GM21390 (cell line): ENCODE data around the gene DNMT3A.
A peak's percentile ranks its signal among the peaks of the same experiment; 100 is the strongest.
"Not testable (repeated sequence)": the region's sequence is repeated elsewhere in the genome, so short reads cannot be mapped to it uniquely, and the experiment has no call there.

ENCODE experiments used
- ATAC-seq: cut with Tn5 transposase; IDR thresholded peaks from one replicate; pipeline ENCODE4 v1.9.1; 2021; ENCODE audit not compliant: unreplicated experiment

The DNMT3A gene

DNA sequence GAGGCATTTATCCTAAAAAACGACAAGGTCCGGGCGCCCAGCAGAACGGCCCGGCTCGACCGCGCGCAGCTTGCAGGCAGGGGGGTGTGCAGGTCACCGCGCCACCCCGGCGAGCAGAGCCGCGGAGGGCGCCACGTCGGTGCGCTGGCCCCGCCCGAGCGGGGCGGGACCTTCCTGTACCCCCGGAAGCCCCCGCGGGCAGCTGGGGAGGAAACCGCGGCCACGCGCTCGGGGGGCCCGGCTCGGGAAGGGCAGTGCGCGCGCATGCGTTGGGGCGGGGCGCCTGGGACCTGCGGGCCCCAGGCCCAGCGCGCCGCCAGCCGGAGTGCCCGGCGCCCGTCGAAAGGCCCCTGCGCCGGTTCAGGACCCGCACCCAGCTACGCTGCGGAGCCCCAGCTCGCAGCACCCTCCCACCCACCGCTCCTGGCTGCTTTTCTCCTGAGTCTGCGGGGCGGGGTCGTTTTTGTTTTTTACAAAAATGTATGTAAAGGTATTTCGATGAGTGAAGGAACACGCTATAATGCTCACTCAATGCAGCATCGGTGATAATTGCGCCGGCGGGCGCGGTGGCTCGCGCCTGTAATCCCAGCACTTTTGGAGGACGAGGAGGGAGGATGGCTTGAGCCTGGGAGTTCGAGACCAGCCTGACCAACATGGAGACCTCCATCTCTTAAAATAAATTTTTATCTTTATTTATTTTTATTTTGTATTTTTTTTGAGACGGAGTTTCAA lies 125.6 kb downstream of the DNMT3A start:
- ATAC-seq = peak; percentile 74

DNA sequence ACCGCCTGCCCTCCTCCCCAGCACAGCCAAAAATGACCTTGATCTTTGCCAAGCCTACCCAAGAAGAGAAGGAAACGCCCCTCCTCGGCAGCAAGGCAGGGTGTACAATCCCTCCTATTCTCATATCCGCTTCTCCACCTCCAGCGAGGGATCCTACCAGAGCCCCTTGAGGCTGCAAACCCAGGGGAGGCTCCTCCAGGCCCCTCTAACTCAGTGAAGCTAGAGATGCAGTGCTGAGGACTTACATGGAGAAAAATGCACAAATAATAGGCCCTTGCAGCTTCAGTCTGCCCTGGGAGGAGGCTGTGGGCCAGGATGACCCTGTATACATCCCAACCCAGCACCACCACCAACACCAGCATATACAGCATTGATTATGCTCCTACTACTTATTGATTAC lies 126.5 kb downstream of the DNMT3A start:
- no peak for ATAC-seq

DNA sequence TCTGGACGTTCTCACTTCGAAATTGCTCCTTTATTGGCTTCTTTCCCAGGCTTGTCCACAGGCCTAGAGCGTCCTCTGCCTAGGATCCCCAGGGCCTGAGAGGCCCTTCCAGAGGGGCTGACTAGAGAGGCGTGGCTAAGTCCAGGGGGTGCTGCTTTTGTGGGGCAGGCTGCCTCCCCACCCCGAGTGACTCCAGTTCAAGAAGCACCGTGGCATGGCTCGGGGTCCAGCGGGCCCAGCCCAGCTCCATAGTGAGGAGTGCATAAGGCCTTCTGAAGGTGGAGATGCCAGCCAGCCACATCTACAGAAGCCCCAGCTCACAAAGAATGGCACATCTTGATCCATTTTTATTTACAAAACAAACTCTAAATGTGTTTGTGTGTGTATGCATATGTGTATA lies 128.5 kb downstream of the DNMT3A start:
- ATAC-seq = no peak

DNA sequence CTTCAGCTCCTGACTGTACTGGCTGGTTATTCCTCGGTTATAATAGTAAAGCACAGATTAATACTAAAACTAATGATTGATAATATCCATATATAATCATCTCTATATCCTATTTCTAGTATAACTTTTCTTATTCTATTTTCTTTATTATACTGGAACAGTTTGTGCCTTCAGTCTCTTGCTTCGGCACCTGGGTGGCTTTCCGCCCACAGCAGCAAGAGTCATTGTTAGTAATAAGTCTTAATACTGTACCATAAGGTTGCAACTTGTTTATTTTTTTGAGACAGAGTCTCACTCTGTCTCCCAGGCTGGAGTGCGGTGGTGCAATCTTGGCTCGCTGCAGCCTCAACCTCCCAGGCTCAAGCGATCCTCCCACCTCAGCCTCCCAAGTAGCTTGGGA lies 130.8 kb downstream of the DNMT3A start:
- not testable (repeated sequence) for ATAC-seq

DNA sequence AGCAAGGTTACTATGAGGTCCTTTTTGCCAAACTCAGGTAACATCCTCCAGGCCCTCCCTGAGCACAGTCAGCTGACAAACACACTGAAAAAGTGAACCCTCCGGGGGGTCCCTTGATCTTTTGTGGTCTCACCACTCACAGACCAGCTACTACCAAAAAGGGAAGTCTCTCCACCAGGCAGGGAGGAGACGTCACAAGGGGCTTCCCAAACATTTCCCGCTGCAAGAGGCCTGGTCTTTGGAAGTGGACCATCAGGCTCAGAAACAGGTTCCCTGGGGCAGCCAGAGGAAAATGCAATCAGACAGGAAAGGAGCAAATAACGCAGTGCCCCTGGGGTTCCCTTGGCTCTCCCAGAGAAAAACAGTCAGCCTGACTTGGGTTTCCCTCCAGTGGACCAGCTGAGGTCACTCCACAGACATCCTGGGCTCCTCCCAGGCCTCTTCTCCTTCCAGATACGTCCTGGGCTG lies 134.6 kb downstream of the DNMT3A start:
- no peak for ATAC-seq

DNA sequence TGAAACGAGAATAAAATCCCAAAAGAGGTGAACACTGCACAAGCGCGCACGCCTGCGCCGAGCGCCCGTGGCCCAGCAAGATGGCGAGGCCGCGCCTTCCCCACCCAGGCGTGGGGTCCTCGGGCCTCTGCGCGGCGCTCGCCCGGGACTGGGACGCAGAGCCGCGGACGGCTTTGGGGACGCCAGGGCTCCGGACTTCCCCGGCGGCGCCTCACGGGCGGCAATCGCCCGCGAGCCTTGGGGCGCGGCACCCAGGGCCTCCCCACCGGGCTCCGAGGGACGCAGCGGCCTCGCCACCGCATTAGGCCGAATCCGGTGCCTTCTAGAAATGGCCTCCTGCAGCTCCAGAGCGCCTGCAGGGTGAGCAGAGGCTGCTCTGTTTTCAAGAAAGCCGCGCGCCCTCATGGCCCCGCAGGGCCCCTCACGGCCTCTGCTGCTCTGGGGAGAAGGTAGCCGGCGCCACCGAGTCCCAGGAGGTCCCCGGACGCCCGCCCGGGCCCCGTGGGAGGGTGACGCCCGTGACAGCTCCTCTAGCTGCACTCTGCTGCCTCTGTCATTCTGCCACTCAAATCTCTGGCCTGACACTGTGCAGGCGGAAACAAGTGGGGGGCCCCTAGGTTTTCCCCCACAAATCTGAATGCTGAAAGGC lies 137.4 kb downstream of the DNMT3A start:
- no peak for ATAC-seq

DNA sequence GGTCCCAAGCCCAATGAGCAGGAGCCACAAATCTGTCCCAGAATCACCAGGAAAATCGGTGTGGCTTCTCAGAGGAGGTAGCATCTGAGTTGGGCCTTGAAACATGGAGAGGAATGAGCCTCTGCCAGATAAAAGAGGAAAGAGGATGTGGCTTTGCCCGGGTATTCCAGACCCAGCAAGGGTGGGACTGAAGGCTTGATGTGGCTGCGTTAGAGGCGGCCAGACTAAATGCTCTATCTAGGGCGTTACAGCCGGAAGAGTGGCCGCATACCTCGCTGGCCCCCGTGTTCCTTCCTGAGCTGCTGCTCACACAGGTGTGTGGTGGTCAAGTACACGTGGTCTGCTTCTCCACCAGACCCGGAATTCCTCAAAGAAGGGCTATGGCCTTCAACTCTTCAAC lies 139.4 kb downstream of the DNMT3A start:
- ATAC-seq = no peak

DNA sequence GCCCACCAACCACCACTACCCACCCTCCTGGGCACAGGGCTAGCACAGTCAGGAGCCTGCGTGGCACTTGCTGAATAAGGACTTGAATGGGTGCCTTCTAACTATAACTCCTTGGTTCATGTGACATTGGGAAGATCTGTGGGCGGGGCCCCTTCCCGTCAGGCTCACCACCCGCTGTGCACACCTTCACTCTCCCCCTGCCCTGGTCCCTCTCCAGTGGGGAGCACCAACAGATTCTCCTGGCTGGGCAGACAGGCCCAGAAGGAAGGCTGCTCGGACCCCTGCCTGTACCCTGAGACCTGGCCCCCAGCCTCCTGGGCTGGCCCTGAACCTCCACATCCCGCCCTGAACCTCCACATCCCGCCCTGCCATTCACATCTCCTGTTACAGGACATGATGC lies 139.9 kb downstream of the DNMT3A start:
- ATAC-seq = no peak

DNA sequence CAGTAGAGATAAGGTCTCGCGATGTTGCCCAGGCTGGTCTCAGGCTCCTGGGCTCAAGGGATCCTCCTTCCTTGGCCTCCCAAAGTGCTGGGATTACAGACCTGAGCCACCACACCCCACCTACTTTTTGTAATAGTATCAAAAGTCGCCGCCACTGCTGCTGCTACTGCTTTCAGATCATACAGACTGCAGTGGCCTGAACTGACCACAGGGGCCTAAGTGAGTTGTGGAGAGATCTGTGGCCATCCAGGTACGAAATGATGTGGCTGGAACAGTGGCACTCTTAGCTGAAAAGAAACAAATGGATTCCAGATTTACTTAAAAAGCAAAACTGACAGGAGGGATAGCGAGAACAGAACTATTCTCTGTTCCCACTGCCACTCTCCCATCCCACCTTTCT lies 140.5 kb downstream of the DNMT3A start:
- ATAC-seq = no peak

DNA sequence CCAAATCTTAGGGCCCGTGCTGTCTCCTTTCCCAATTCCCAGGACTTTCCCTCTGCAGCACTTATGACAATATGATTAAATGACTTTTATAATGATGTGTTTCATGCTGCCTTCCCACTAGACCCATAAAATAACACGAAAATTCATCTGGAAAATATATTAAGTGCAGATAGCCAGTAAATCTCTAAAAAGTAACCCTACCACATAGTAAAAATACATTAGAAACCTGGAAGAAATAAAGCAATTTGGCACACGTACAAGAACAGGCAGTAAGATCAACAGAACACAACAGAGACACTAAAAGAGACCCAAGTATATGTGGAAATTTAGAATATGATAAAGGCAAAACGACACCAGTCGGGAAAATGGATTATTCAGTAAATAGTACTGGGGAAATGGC lies 143.1 kb downstream of the DNMT3A start:
- no peak for ATAC-seq

DNA sequence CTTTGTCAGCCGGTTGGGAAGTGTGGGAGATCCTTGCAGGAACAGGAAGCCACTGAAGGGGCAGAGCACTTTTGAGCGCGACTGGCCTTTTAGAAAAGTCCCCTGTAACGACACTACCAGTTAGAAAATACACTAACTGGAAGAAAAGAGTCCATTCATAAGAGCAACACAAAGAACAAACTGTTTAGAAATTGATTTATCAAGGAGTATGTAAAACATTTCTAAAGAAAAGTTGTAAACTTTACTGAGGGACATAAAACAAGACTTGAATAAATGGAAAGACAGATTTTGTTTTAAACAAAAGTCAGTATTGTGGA lies 143.6 kb downstream of the DNMT3A start:
- ATAC-seq = no peak

DNA sequence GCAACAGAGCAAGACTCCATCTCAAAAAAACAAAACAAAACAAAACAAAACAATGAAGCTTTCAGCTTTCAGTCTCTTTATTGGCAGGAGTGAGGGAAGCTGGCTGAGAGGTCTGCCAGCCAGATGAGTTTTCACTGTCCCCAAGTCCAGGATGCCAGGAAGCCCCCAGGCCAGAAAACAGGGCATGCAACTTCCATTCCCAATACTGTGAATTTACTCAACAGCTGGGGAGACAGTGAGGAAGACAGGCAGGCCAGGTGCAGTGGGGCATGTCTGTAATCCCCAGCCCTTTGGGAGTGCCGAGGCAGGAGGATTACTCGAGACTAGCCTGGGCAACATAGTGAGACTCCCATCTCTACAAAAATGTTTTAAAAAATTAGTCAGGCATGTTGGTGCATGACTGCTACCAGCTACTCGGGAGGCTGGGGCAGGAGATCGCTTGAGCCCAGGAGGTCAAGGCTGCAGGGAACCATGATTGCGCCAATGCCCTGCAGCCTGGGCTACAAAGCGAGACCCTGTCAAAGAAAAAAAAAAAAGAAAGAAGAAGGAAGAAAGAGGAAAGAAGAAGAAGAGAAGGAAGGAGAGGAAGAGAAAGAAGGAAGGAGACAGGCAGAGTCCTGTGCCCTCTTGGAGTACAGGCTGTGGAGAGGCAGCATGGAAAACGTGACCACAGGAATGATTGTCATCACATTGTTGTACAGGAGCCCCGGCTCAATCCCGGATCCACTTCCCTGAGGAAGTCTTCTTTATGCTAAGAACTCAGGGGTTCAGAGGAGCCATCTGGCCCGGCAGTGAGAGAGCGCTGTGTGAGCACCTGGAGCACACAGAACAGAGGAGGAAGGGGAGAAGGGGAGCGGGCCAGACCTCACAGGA lies 144.2 kb downstream of the DNMT3A start:
- no peak for ATAC-seq

DNA sequence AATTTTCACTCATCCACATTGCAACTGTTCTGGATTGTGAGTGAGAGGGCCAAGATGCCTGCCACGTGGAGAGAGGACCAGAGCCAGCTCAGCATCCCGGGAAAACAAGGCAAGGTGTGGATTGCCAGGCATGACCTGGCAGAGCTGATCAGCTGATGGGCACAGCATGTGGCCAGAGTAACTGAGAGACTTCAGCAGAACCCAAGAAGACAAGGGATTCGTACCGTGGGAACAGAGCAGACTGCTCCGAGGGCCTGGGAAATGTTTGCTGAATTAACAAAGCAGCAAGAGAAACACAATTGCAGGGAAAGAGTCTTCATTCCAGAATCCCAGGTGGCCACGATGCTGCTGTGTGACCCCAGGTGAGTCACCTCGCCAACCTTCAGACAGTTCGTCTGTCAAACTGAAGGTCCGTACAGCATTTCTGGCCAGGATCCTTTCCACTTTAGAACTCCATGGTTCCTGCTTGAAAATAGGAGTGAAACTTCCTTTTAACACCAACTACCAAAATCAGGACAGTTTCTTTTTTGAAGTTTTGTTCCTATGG lies 147.1 kb downstream of the DNMT3A start:
- ATAC-seq = no peak

DNA sequence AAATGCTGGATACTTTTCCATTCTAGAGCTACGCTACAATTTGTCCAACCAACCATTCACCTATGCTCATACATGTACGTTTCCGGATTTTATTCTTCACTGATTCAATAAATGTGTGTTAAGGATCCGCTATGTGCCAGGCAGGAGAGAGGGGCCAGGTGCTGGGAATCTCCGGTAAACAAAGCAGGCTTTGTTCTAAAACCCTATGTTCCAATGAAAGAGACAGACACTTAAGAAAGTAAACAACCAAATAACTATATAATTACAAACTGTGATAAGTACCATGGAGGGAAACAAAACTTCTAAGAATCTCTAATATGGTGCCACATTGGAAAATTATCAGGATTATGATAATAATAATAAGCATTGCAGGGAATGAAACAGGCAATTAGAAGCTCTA lies 151.2 kb downstream of the DNMT3A start:
- no peak for ATAC-seq

DNA sequence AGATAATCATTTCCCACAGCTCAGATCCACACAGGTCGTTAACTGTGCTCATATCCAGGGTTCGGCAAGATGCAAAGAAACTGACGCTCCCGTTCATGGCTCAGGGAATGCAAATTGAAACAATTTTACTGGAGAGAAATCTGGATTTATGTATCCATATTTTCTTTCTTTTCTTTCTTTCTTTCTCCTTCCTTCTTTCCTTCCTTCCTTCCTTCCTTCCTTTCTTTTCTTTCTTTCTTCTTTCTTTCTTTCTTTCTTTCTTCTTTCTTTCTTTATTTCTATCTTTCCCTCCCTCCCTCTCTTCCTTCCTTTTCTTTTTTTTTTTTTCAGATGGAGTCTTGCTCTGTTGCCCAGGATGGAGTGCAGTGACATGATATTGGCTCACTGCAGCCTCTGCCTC lies 153.3 kb downstream of the DNMT3A start:
- ATAC-seq = no peak

DNA sequence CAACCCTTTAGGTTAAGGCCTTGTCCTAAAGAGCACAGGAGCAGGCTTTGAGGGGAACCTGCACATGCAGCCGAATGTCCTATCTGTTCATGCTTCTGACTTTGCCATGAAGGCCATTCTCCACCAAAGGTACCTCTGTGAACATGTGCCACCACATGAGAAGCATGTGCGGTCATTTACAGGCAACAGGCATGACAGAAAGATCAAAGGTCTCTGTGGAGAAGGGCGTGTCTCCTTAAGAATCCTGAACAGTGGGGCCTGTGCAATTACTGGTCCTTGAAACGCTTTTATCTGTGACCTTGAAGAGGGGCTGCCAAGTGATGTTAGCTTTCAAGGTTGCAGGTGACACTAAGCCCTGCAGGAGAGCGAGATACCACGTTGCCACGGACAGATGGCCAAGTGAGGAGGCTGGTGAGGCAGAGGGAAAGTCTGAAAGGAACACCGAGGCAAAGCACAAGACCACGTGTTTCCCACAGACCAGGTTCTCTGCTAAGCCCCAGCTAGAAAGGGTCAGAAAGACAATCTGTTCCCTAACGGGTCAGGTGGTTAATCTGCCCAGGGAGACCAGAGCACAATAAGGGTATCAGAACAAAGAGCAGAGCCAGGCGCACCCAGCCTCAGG lies 153.9 kb downstream of the DNMT3A start:
- no peak for ATAC-seq

DNA sequence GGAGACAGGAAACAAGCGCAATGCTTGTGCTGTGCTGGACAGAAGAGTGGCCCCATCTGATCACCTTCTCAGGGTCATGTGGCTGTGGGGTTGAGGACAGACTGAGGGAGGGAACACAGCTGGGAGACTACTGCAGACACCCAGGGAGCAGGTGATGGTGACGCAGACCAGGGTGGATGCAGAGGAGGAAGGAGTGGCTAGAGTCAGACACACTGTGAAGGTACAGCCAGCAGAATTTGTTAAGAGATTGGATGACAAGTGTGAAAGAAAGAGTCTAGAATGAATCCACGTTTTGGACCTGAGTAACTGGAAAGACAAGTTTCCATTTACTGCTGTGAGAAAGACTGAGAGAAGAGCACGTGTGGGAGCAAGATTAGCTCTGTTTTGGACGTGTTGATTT lies 157.5 kb downstream of the DNMT3A start:
- ATAC-seq = no peak

DNA sequence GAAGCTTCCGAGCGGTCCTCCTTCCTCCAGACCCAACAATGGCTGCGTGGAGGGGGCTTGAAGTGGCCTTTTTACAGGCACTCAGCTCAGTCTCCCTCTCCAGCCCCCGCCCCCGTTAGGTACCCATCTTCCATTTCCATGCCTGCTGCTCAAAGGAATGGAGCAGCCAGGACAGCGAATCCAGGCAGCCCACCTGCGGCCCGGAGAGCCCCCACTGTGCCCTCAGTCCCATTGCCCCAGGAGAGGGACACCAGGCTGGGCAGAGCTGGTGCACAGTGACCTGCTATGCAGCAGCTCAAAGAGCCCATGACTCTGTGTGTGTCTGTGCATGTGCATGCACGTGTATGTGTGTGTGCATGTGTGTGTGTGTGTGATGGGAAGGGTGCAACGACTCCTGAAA lies 162.7 kb downstream of the DNMT3A start:
- no peak for ATAC-seq
